ENCODE results near the gene RNF220. TPM values are rescaled to one million over a fixed set of nuclear protein-coding genes. Genes with fewer than 3 reads are reported as not detected.

Gene RNF220
- 21.5 TPM for total RNA-seq

DNA sequence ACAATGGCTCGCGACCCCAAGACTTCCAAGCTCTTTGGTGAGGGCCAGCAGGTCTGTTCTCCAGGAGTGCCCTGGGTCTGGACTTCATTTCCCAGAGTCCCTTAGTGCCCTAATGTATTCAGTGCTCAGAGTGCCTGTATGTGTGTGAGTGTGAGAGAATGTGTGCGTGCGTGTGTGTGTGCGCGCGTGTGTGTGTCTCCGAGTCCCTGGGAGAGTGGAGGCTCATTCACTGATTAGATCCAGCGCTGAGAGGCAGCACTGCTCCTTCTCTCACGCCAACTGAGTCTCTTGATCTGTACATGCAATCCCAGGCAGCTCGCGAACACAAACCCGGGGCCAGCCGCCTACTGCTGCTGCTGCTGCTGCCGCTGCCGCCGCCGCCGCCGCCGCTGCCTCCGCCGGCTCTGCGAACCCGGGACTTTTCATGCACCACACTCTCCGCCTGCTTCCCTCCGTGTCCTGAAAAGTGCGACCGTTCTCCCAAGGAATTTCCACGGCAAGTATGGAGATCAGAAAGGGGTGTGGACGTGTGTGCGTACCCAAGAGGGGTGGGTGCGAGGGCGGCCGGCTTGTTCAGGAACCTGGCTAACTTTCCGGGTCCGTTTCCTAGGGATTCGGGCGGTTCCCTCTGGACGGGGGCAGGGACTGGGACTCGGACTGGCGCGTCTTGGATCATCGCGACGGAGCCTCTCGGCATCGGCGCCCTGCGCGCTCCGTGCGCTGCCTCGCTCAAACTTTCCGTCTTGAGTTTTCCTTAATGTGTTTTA is at the start of gene RNF220:
Gene RNF220, plus strand, starts transcription at position 225 of the 767 bp plus-strand sequence.
- peak; percentile 46 for DNase-seq (ENCODE audit: low spot score)
- ATAC-seq = peak; percentile 73

DNA sequence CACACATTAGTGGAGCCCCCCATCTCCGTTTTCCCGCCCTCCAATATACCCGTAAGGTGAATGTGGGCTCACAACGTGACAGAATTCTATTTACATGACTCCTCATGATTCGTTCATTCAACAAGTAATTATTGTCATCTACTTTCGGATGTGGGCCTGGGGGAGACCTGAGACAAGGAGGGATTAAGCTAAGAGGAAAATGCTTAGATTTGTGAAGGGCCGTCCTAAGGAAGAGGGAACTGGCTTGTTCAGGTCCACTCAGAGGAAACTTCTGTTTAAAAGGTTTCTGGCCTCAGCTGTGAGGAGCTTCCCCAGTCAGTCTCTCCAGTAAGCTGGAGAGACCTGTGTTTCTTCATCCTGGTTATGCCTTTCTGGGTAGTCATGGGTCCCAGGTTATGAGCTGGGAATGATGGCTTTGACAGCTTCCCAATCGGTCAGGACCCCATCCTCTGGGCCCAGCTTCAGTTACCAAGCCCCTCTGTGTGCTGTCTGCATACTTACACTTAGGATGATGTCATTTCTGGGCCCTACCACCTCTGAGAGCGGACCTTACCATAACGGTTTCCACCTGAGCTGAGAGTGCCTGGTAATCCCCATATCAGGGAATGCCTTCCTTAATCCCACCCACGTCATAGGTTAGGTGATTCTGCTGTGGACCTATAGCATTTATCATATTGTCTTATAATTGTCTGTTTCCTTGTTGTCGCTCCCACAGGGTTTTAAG is 49.3 kb upstream of the RNF220 start:
- ATAC-seq (no peak), DNase-seq (ENCODE audit: low spot score) (no peak)

DNA sequence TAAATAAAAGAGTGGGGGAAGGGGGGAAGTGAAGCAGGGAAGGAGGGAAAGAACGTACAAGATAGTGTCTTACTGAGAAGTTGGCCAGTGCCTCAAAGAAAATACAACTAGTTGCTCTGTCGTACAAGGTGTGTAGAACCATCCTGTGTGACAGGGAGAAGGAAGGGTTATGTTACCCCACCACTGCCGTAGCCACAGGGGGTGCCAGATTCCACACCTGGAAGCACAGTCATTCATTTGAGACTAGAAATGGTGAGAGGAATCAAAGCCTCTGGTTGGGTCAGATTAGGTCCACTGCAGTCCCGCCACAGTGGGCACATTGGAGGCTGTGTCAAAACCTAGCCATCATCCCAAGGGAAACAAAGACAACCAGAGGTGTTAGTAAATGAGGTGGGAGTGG is 47.3 kb upstream of the RNF220 start:
- ATAC-seq = no peak
- DNase-seq (ENCODE audit: low spot score) = no peak

DNA sequence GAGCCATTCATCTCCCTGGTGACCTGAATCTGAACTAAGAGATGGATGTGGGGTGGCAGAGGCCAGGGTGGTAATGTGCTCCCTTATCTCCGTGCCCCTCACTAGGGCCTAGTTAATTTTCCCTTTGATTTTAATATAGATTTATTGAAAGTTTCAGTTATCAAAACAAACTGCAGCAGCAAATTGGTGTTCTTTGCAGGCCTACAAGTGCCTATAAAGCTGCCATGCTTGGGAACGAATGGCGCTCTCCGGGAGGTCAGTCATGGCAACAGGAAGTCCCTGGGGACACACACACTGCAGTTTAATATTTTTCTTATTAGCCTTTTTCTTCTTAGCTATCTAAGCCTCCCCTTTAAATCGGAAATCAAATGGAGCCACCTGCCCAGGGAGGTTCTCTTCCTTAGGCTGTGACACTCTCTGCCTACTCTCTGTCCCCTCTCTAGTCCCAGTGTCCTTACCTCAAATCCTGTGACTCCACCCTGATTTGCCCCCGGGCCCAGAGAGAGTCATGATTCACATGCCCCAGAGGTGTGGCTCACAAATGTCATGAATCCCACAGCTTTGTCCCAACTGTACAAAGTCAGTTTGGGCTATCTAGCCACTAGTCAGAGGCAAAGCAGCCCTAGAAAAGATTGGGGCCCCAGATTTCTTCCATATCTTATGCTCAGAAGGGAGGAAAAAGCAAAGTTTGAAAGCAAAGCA is 45.7 kb upstream of the RNF220 start:
- DNase-seq (ENCODE audit: low spot score) = no peak
- ATAC-seq = no peak

DNA sequence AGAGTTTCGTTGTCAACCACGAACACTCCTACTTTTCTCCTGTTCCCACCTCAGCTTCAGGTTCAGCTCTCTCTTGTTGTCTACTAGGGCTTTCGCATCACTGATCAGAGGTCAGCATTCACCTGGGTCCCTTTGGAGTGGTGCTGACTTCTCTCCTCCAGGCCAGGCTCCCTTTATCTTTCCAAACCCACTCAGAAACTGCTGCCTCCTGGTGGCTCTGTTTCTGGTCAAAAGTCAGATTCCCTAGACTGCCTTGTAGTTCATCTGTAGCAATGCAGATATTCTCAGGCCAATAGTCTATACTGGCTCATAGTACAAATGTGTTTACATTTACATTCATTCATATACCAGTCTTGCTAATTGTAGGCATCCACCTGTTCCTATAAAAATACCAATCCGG is 43.6 kb upstream of the RNF220 start:
- DNase-seq (ENCODE audit: low spot score) (no peak), ATAC-seq (peak; percentile 48)

DNA sequence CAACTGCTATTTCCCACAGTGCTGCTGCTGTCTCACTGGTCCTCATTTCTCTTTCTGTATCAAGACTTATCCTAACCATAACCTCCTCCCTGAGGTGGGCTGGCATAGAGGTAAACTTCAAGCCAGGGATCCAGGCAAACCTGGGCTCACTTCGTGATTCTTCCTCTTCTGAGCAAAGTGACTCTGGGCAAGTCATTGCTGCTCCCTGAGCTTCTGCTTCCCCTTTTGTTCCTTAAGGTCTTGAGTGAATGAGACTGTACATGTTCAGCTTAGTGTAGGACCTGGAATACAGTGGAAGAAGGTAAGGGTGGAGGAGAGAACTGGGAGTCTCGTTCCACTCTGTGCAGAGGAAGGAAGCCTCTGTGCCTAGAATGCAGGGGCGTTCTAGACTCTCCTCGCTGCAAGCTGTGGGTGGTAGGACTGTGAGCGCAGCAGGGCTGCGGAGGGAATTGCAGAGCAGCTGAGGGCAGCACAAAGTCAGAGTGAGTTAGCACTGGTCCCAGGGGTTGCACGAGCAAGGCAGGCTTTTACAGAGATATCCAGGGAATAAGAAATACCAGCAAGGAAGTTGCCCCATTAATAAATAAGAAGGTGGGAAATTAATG is 38.6 kb upstream of the RNF220 start:
- no peak for ATAC-seq

DNA sequence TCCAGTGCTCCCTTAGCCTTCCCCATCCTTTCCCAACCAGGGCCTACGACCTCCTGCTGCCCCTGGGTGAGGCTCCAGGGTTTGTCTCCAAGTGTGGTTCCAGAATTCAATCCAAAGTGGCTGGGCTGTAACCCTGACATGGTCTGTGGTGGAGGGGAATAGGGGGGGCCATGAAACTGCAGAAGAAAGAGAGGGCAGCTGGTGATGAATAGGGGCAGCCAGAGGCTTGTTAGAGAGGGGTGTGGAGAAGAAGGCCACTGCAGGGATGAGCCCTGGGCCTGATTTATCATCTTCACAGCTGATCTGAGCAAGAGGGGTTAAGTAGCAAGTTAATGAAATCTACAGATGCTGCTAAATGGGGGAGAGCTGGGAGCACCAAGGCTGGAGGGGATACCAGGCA is 37.1 kb upstream of the RNF220 start:
- ATAC-seq (no peak), DNase-seq (ENCODE audit: low spot score) (no peak)

More for the DNA sequence above, 38.6 kb upstream of the RNF220 start:
- no peak for DNase-seq (ENCODE audit: low spot score)

DNA sequence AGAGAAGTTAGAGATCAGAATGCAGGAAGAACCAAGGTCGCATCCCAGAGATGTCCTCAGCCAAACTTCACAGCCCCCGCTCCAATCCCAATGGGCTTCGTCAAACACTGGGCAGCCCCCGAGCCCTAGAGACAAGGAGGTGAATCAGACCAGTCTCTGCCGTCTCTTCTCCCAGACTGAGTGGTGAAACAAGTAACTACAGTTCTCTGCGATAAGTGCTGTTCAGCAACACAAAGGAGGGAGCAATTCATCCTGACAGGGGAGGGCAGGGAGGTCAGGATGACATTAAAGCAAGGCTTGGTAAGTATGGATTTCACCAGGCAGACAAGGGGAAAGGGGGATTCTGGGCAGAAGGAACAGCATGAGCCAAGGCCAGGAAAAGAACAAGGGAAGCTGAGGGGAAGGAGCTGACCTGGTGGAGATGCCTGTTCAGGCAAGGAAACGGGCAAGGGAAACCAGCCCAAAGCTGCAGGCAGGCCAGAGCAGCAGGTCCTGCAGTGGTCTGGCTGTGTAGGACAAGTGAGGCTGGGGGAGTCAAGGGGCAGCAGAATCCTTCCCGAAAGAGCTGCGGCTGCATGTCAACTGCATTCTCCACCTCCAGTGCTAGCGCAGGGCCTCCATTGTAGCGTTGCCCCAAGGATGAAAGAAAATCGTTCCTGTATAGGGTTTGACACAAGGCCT is 36.4 kb upstream of the RNF220 start:
- DNase-seq (ENCODE audit: low spot score) = no peak
- no peak for ATAC-seq

DNA sequence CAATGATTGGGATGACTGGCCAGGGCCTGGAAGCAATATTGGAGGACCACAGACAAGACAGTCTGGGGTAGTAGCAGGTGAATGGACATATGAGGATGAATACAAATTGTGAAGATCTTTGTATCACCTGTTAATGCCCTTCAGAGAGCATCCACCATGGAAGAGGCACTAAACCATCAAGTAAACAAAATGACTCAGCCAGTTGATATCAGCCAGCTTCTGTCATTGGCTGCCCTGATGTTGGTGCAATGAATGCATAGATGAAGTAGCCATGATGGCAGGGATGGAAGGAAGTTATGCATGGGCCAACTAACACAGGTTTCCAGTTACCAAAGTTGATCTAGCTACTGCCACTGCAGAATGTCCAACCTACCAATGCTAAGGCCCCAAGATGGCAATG is 33.8 kb upstream of the RNF220 start:
- ATAC-seq = no peak

DNA sequence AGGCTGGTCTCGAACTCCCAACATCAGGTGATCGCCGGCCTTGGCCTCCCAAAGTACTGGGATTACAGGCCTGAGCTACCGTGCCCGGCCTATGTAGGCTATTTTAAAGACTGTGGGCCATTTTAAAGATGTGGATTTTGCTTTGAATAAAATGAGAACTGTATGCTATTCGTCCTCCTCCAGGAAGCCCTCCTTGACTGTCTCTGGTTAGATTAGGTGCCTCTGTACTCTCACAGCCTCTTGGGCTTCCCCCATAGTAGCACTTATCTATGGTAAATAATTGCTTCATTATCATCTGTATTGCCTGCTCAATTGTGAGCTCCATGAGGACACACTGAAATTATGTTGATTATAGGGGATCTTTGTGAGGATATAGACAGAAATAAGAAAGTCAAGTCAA is 29.5 kb upstream of the RNF220 start:
- ATAC-seq (no peak), DNase-seq (ENCODE audit: low spot score) (no peak)

More for the DNA sequence above, 33.8 kb upstream of the RNF220 start:
- no peak for DNase-seq (ENCODE audit: low spot score)

DNA sequence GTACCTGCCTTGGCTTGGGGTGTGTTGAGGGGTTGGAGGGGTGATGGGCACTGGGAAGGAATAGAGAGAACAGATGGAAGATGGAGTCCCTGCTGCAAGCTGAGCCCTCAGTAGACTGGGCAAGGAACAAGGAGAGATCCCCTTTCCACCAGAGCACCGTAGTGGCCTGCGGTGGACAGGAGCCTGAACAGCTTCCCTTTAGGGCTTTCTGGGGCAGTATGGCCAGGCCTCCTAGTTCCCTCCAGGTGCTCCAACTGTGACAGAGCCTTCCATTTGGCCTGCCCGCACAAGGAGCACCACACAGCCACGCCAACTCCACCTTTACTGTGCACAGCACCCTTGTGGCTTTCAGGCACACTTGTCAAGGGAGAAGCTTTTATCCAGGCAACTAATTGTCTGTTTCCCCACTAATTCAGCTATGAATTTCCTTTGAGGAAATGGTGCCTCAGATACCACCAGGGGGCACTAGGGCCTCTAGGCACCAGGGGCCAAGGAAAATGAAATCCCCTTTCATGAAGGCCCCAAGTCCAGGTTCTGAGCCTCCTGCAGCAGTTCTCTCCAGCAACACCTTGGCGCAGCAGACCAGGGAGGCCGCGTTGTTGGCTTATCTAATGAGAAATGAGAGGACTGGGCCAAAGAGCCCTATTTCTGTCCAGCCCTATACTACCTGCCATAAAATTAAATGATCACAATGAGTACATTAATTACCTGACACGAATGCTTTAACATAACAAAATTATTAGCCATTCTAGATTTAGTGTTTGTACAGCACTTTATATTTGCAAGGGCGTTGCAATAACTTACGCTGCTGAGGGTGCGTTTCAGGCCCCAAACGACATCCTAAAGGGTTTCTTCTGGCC is 26.9 kb upstream of the RNF220 start:
- ATAC-seq (peak; percentile 82), DNase-seq (ENCODE audit: low spot score) (no peak)

DNA sequence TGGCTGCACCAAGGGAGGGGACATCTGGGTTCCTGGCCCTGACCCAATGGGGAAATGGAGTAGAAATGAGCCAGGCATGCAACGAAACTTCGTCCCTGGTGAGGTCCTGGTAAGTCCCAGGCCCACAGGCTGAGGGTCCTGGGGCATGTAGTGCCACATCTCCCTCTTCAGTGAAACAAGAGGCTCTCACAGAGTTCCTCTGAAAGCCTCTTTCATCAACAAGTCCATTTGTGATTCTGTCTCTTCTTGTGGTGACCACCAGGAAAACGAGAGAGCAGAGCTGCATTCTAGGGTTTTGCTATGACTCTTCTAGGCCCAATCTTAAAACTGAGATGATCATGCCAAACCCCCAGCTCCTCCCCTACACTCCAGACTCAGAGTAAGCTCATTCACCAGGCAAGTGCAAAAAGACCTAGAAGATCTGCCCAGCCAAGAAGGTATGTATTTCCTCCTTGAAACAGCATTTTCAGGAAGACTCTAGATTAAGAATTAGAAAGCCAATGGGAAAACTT is 24.3 kb upstream of the RNF220 start:
- DNase-seq (ENCODE audit: low spot score) (no peak), ATAC-seq (no peak)

DNA sequence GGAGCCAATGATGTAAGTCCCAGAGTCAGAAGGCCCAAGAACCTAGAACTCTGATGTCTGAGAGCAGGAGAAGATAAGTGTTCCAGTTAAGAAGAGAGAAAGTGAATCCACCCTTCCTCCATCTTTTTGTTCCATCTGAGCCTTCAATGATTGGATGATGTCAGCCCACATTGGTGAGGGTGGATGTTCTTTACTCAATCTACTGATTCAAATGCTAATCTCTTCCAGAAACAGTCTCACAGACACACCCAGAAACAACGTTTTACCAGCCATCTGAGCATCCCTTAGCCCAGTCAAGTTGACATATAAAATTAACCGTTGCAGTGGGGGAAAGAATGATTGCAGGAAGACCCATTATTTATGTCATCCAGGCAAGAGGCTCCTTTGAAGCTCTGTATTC is 16.5 kb upstream of the RNF220 start:
- no peak for ATAC-seq
- DNase-seq (ENCODE audit: low spot score) = no peak

DNA sequence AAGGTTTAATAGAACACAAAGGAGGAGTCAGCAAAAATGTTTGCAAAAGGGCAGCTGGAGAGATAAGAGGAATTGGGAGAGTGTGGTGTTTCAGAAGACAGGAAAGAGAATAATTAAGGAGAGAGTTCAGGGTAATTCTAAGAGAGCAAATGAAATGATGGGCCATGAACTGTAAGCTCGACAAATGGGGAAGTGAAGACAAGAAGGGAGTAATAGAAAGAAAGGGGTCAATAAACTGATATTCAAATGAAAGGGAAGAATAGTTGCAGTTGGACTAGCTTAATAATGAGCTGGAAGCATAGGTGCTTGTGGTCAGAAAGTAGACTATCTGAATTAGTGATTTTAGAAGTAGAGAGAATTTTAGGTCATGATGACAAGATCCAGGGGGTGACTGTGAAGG is 15.6 kb upstream of the RNF220 start:
- no peak for ATAC-seq
- DNase-seq (ENCODE audit: low spot score) = no peak

DNA sequence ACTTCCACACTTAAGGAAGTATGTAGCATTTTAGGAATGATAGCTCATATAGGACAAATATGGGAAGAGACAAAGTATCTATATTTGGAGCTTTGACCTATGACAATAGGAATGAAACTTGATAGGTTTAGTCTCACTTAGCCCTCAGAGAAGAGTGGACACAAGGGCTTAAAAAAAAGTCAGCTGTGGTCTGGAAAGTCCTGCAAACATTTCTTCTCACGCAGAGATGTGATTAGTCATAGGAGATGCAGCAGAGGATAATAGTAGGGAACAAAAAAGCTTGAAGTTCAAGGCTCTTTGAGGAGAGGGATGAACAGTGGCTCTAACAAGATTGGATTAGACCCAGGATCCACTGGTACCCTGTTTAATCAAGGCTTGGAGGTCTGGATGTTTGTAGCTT is 14.8 kb upstream of the RNF220 start:
- no peak for ATAC-seq
- no peak for DNase-seq (ENCODE audit: low spot score)

DNA sequence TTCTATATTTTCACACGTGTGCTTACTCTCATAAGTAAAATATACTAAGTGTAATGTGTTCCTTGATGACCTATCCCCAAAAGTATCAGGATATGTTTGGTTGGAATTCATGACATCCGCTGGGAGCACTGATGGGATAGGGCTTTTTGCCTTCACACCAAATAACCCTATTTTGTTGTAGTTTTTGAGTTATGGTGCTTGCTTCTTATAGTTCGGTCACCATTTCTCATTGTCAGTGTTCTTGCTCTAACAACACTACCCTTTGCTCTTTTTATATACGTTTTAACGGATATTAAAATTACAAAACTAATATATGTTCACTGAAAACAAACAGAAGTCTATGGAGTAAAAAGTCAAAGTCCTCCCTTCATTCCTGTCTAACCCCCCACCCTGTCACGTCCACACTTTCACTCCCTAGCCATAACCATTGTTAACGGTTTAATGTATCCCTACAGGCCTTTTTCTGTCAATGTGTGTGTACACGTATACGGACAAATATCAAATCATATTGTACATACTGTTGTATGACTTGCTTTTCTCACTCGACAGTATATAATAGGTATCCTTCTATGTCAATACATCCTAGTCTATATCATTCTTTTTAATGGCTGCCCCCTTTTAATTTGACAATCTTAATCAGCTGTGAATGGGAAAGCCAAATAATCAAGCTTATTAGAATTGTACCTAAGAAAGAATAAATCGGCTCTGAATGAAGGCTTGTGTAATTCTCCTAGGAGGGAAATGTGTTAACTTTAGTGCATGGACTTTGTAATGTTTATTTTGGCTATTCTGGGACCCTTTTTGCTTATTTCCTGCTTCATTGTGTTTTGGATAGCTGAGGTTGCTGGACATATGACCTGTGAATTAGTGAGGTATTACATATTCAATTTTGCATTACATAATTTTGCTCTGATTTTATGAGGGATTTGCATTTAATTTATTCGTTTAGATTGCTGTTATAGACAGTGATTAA is 3.5 kb upstream of the RNF220 start:
- peak; percentile 56 for ATAC-seq
- no peak for DNase-seq (ENCODE audit: low spot score)

DNA sequence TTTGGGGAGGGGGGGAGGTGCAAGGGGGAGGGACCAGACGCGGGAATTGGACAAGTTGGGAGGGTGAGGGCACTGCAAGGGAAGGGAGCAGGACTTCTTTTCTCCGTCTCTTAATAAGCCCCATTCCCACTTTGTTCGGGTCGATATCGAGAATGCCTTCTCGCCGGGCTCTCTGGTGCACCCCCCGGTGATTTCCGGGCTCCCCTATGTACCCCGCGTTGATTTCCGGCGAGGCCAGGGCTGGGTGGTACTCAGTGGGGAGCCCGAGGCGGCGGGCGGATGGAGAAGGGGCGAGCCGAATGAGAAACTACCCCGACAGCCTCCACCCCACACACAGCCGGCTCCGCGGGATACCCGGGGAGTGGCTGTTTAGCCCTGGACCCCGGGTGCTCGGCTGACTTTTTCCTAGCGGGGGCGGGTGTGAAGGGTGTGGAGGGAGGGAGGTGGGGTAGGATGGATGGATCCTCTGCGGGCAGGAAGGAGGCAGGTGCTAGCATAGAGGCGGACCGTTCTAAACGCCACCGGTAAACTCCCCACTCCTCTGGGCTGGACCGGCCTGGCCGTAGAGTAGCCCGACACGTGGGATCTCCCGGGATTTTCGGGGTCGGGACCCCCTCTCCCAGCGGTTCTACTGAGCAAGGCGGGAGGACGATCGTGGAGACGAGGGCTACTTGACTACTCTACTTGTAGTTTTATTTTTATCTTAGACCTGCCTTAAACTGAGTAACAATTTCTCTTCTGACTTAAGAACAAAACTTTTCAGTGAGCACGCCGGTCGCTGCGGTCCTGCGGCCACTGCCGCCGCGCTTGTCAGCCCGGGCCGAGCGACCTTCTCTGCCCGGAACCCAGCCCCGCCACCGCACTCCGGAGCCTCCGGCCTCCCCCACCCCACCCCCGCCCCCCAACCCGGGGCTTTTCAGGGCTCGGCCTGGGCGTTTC is 1.0 kb downstream of the RNF220 start:
- ATAC-seq (peak; percentile 51), DNase-seq (ENCODE audit: low spot score) (no peak)

All from left lobe of liver (tissue), 2 donors.